HCT116 (cell line): Measurements from ENCODE around the gene PDE7B. TPM values are rescaled to one million over a fixed set of nuclear protein-coding genes. Genes with fewer than 3 reads are reported as not detected.

Source experiments
- ATAC-seq: fragments of 200-7000 bp; cut with Tn5 transposase; 2 replicates; pipeline ENCODE4 v1.9.1; 2020; ENCODE audit warnings: mild to moderate bottlenecking, moderate library complexity
- BruUV-seq: library from RNA; stranded (reverse); fragments of 400-500 nt; replicated peaks from 2 replicates; lab custom pipeline; 2021; lab: Mats Ljungman, UMichigan
- CTCF ChIA-PET: fragments of 300-600 bp; sonication (Branson Sonifier 250); formaldehyde crosslinking; loops from one replicate; lab custom pipeline; 2021; ENCODE audit warnings: antibody characterized with exemption; lab: Charles Lee
- POLR2A ChIA-PET: fragments of 300-600, 350-600 bp; sonication (Branson Sonifier 250); formaldehyde crosslinking; loops from one replicate; lab custom pipeline; 2021; ENCODE audit warnings: antibody characterized with exemption; lab: Charles Lee
- RAD21 ChIA-PET, 2 experiments: fragments of 300-600 bp; sonication (Branson Sonifier 250); formaldehyde crosslinking; loops; one replicate each; lab custom pipeline; 2023; ENCODE audit warnings: low total read pairs in 2 of 2; ENCODE audit not compliant: uncharacterized antibody in 2 of 2, unreplicated experiment in 2 of 2, low non-redundant PET in 1 of 2; lab: Charles Lee
- DNase-seq: peaks from one replicate; pipeline ENCODE4 v3.0.0-alpha.2; 2010; ENCODE audit warnings: low read depth, low spot score
- H2AFZ ChIP-seq: fragments of 200-600 bp; shearing (Covaris generic), sonication (generic); 2 replicates; pipeline ENCODE4 v1.6.1; 2017; ENCODE audit warnings: low read depth, mixed run types, mixed read lengths, antibody characterized with exemption, low read length; ENCODE audit not compliant: poor library complexity, severe bottlenecking
- H3K27ac ChIP-seq: 2 replicates; pipeline ENCODE4 v1.5.1; 2012; ENCODE audit warnings: low read depth, low read length
- H3K27me3 ChIP-seq: fragments of 200-600 bp; sonication (generic); 2 replicates; pipeline ENCODE4 v1.6.1; 2016; ENCODE audit warnings: mixed run types, low read length, mixed read lengths; ENCODE audit not compliant: insufficient read depth
- H3K36me3 ChIP-seq, 2 experiments: fragments of 200-500 bp in 1 of 2; fragments of 200-600 bp in 1 of 2; sonication (Bioruptor generic) in 1 of 2; sonication (generic) in 1 of 2; 2 replicates each; pipeline versions ENCODE4 v1.5.1 to v1.6.1; 2014 to 2016; ENCODE audit warnings: low read length in 2 of 2, inconsistent platforms in 1 of 2, mixed read lengths in 1 of 2, mixed run types in 1 of 2; ENCODE audit not compliant: insufficient read depth in 2 of 2, control insufficient read depth in 1 of 2
- H3K4me1 ChIP-seq, 2 experiments: fragments of 200-600 bp in 1 of 2; sonication (generic) in 1 of 2; 2 replicates each; pipeline versions ENCODE4 v1.5.1 to v1.6.1; 2012 to 2017; ENCODE audit warnings: low read length in 2 of 2, inconsistent platforms in 1 of 2, mild to moderate bottlenecking in 1 of 2, mixed read lengths in 1 of 2, mixed run types in 1 of 2, moderate library complexity in 1 of 2; ENCODE audit not compliant: insufficient read depth in 2 of 2, control insufficient read depth in 1 of 2
- H3K4me2 ChIP-seq: fragments of 200-600 bp; sonication (generic); 2 replicates; pipeline ENCODE4 v1.6.1; 2017; ENCODE audit warnings: mixed run types, low read length, mixed read lengths
- H3K4me3 ChIP-seq, 2 experiments: fragments of 200-600 bp in 1 of 2; sonication (generic) in 1 of 2; replicated peaks in 1 of 2; 2 replicates each; pipeline ENCODE4 v1.5.1; 2011 to 2016; ENCODE audit warnings: low read length in 2 of 2, control low read depth in 1 of 2, low read depth in 1 of 2, mild to moderate bottlenecking in 1 of 2, mixed read lengths in 1 of 2, mixed run types in 1 of 2
- H3K79me2 ChIP-seq: fragments of 200-600 bp; sonication (generic); 2 replicates; pipeline ENCODE4 v1.6.1; 2017; ENCODE audit warnings: mild to moderate bottlenecking, mixed run types, low read length, moderate library complexity, mixed read lengths; ENCODE audit not compliant: insufficient read depth
- H3K9ac ChIP-seq: fragments of 200-600 bp; sonication (generic); 2 replicates; pipeline ENCODE4 v1.6.1; 2016; ENCODE audit warnings: low read length, mixed read lengths
- H3K9me2 ChIP-seq: fragments of 200-600 bp; sonication (generic), shearing (Covaris generic); 2 replicates; pipeline ENCODE4 v1.6.1; 2017; ENCODE audit warnings: mixed run types, mild to moderate bottlenecking, moderate library complexity; ENCODE audit not compliant: insufficient read depth
- H3K9me3 ChIP-seq, 2 experiments: fragments of 200-500 bp in 1 of 2; fragments of 200-600 bp in 1 of 2; sonication (Bioruptor generic) in 1 of 2; sonication (generic) in 1 of 2; 2 replicates each; pipeline ENCODE4 v1.6.1; 2014 to 2017; ENCODE audit warnings: low read length in 2 of 2, mixed read lengths in 2 of 2, inconsistent platforms in 1 of 2, low read depth in 1 of 2, mild to moderate bottlenecking in 1 of 2, mixed run types in 1 of 2, moderate library complexity in 1 of 2; ENCODE audit not compliant: control insufficient read depth in 1 of 2, insufficient read depth in 1 of 2
- H4K20me1 ChIP-seq: fragments of 200-600 bp; sonication (generic), shearing (Covaris generic); 2 replicates; pipeline ENCODE4 v1.6.1; 2017; ENCODE audit warnings: mixed run types, mild to moderate bottlenecking, moderate library complexity; ENCODE audit not compliant: insufficient read depth
- EGR1 ChIP-seq: IDR thresholded peaks from 2 replicates; pipeline ENCODE4 v1.6.1; 2012; ENCODE audit warnings: low read depth
- EZH2 ChIP-seq: fragments of 200-600 bp; sonication (generic); IDR thresholded peaks from 2 replicates; pipeline ENCODE4 v1.6.1; 2017; ENCODE audit warnings: antibody characterized with exemption, mixed run types
- FOSL1 ChIP-seq: IDR thresholded peaks from 2 replicates; pipeline ENCODE4 v1.6.1; 2012; ENCODE audit warnings: low read depth
- JUND ChIP-seq: IDR thresholded peaks from 2 replicates; pipeline ENCODE4 v1.6.1; 2012
- POLR2A ChIP-seq: IDR thresholded peaks from 2 replicates; pipeline ENCODE4 v1.7.0; 2011; ENCODE audit warnings: borderline replicate concordance; ENCODE audit not compliant: insufficient read depth, insufficient read length; ENCODE audit errors: extremely low read depth
- SP1 ChIP-seq: IDR thresholded peaks from 2 replicates; pipeline ENCODE4 v1.6.1; 2012; ENCODE audit warnings: low read depth
- TCF7L2 ChIP-seq: IDR thresholded peaks from 2 replicates; pipeline ENCODE4 v1.7.0; 2011; ENCODE audit warnings: borderline replicate concordance, inconsistent platforms; ENCODE audit not compliant: insufficient read depth, insufficient read length; ENCODE audit errors: extremely low read depth
- YY1 ChIP-seq: IDR thresholded peaks from 2 replicates; pipeline ENCODE4 v1.6.1; 2011; ENCODE audit warnings: low read length, low read depth, moderate library complexity, mild to moderate bottlenecking; ENCODE audit not compliant: insufficient replicate concordance; ENCODE audit errors: extremely low read depth
- ZFX ChIP-seq: fragments of 450-650 bp; IDR thresholded peaks from 2 replicates; pipeline ENCODE4 v1.6.1; 2017
- ZNF274 ChIP-seq: fragments of 200-500 bp; sonication (Bioruptor generic); IDR thresholded peaks from 2 replicates; pipeline ENCODE4 v1.6.1; 2014; ENCODE audit warnings: mild to moderate bottlenecking, low read depth, low read length, inconsistent platforms
- intact Hi-C: fragments of 100-400 bp; cut with micrococcal nuclease; formaldehyde crosslinking; loops from 2 replicates; pipeline ENCODE4 v1.10.0; 2022
- total RNA-seq: library from RNA; stranded (reverse); gene quantifications from one replicate; pipeline ENCODE4 v1.2.1, GENCODE V29; 2021; ENCODE audit not compliant: unreplicated experiment
- TF ChIP-seq, protein P1 (sequence below): IDR thresholded peaks from 2 replicates; pipeline ENCODE4 v1.6.1; 2011; ENCODE audit warnings: mild to moderate bottlenecking, low read length, moderate library complexity; ENCODE audit not compliant: insufficient replicate concordance; ENCODE audit errors: extremely low read depth
- TF ChIP-seq, protein P2 (sequence below), 3 experiments: fragments of 200-600 bp in 1 of 3; sonication (generic) in 1 of 3; IDR thresholded peaks in 2 of 3; conservative IDR thresholded peaks in 1 of 3; 2 replicates each; pipeline ENCODE4 v1.5.1; 2012 to 2017; ENCODE audit warnings: low read depth in 2 of 3, low read length in 2 of 3, antibody characterized with exemption in 1 of 3, borderline replicate concordance in 1 of 3, control low read depth in 1 of 3, mild to moderate bottlenecking in 1 of 3, mixed read lengths in 1 of 3, mixed run types in 1 of 3, moderate library complexity in 1 of 3; ENCODE audit not compliant: insufficient read depth in 1 of 3
- TF ChIP-seq, protein P3 (sequence below): IDR thresholded peaks from 2 replicates; pipeline ENCODE4 v1.6.1; 2012

The PDE7B gene
- total RNA-seq, 1 experiment from 2014 or later: 0.61 TPM

DNA sequence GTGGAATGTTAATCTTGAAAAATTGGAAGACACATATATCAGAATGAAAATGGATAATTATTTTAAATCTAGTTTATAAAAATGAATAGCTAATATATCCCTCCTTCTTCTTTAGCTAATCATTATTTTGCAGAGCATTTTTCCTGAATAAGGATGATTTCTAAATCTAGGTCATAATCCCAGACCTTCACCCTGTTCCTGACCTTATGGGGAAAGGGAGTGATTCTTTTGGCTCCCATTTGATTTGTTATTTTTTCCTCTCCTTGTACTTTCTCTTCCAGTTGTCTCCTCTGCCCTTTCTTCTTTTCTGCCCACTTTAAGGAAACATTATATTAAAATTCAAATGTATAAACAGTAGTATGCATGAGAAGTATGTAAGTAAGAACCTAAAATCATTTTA lies 208.6 kb downstream of the PDE7B start:
- BruUV-seq: no TSS peak
- Histone ChIP-seq H3K36me3 (no peaks in the 10 kb centered on the region), H3K79me2 (no peaks in the 10 kb centered on the region), H3K4me3 (no peak overlapping the region), H2AFZ (no peak overlapping the region), H3K27ac (no peak overlapping the region), H3K9ac (no peak overlapping the region), H3K4me1 (peaks cover 0 to 3% of the 10 kb centered on the region in 2 experiments; a peak in 1 of 4 replicates), H3K9me2 (no peaks in the 10 kb centered on the region), H3K4me2 (no peak overlapping the region), H3K9me3 (no peaks in the 10 kb centered on the region), H4K20me1 (no peaks in the 10 kb centered on the region), H3K27me3 (no peaks in the 10 kb centered on the region)
- no peak for TF ChIP-seq EZH2
- TF ChIP-seq EGR1: no peak
- no peak for TF ChIP-seq FOSL1
- no peak for TF ChIP-seq POLR2A
- TF ChIP-seq ZFX: no peak
- TF ChIP-seq, protein P1, sequence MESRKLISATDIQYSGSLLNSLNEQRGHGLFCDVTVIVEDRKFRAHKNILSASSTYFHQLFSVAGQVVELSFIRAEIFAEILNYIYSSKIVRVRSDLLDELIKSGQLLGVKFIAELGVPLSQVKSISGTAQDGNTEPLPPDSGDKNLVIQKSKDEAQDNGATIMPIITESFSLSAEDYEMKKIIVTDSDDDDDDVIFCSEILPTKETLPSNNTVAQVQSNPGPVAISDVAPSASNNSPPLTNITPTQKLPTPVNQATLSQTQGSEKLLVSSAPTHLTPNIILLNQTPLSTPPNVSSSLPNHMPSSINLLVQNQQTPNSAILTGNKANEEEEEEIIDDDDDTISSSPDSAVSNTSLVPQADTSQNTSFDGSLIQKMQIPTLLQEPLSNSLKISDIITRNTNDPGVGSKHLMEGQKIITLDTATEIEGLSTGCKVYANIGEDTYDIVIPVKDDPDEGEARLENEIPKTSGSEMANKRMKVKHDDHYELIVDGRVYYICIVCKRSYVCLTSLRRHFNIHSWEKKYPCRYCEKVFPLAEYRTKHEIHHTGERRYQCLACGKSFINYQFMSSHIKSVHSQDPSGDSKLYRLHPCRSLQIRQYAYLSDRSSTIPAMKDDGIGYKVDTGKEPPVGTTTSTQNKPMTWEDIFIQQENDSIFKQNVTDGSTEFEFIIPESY: no peak
- no peak for TF ChIP-seq TCF7L2
- no peak for TF ChIP-seq SP1
- TF ChIP-seq JUND: no peak
- TF ChIP-seq YY1: no peak
- TF ChIP-seq, protein P2, sequence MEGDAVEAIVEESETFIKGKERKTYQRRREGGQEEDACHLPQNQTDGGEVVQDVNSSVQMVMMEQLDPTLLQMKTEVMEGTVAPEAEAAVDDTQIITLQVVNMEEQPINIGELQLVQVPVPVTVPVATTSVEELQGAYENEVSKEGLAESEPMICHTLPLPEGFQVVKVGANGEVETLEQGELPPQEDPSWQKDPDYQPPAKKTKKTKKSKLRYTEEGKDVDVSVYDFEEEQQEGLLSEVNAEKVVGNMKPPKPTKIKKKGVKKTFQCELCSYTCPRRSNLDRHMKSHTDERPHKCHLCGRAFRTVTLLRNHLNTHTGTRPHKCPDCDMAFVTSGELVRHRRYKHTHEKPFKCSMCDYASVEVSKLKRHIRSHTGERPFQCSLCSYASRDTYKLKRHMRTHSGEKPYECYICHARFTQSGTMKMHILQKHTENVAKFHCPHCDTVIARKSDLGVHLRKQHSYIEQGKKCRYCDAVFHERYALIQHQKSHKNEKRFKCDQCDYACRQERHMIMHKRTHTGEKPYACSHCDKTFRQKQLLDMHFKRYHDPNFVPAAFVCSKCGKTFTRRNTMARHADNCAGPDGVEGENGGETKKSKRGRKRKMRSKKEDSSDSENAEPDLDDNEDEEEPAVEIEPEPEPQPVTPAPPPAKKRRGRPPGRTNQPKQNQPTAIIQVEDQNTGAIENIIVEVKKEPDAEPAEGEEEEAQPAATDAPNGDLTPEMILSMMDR (IDR thresholded peaks at IDR 0.05 in 2 of 3, conservative IDR thresholded peaks at IDR 0.05 in 1 of 3; ENCODE audit: borderline replicate concordance in 1 of 3, insufficient read depth in 1 of 3, low read depth in 2 of 3, low read length in 2 of 3): no peak
- TF ChIP-seq, protein P3, sequence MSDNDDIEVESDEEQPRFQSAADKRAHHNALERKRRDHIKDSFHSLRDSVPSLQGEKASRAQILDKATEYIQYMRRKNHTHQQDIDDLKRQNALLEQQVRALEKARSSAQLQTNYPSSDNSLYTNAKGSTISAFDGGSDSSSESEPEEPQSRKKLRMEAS: no peak
- TF ChIP-seq ZNF274: no peak
- ChIA-PET POLR2A (no interaction called here), CTCF (no interaction called here), RAD21 (no interaction called here)
- ATAC-seq (no peak), DNase-seq (no peak)
- intact Hi-C loops: no loop called here
